ENCODE measurements around the gene EOLA2.

GRCh38 chrX:149910178-149910695 lies 28.1 kb downstream of the EOLA2 start:
- TF ChIP-seq CTCF (IDR thresholded peaks at IDR 0.05) (no peak), POLR2A (IDR thresholded peaks at IDR 0.05) (no peak)

Data from testis (tissue), 2 donors.